Loucy (cell line): ENCODE measurements around the gene RND1.

Source experiments
- H2AFZ ChIP-seq: fragments of 200-600 bp; sonication (generic); 2 replicates; pipeline ENCODE4 v1.6.0; 2016; ENCODE audit warnings: antibody characterized with exemption, mild to moderate bottlenecking, low read length, moderate library complexity
- H3F3A ChIP-seq: fragments of 200-600 bp; 2 replicates; pipeline ENCODE4 v1.6.0; 2016; ENCODE audit warnings: antibody characterized with exemption, low read depth, mild to moderate bottlenecking
- H3K27me3 ChIP-seq: fragments of 200-600 bp; sonication (generic); 2 replicates; pipeline ENCODE4 v1.6.1; 2014; ENCODE audit warnings: low read length, mild to moderate bottlenecking; ENCODE audit not compliant: insufficient read depth, poor library complexity, severe bottlenecking
- H3K36me3 ChIP-seq: fragments of 200-600 bp; sonication (generic); 2 replicates; pipeline ENCODE4 v1.6.1; 2016; ENCODE audit warnings: low read length; ENCODE audit not compliant: insufficient read depth
- H3K4me1 ChIP-seq: fragments of 200-600 bp; sonication (generic); 2 replicates; pipeline ENCODE4 v1.5.1; 2014; ENCODE audit warnings: low read length, mild to moderate bottlenecking; ENCODE audit not compliant: insufficient read depth, poor library complexity, severe bottlenecking
- H3K4me2 ChIP-seq: fragments of 200-600 bp; sonication (generic); 2 replicates; pipeline ENCODE4 v1.6.0; 2014; ENCODE audit warnings: antibody characterized with exemption, low read length, low read depth, mild to moderate bottlenecking; ENCODE audit not compliant: poor library complexity, severe bottlenecking
- H3K4me3 ChIP-seq: fragments of 200-600 bp; sonication (generic); 2 replicates; pipeline ENCODE4 v1.5.1; 2014; ENCODE audit warnings: low read length, mild to moderate bottlenecking, mixed read lengths; ENCODE audit not compliant: poor library complexity, severe bottlenecking
- H3K79me2 ChIP-seq: fragments of 200-600 bp; sonication (generic); 2 replicates; pipeline ENCODE4 v1.6.1; 2014; ENCODE audit warnings: low read length; ENCODE audit not compliant: insufficient read depth
- H3K9ac ChIP-seq: fragments of 200-600 bp; sonication (generic); 2 replicates; pipeline ENCODE4 v1.6.0; 2014; ENCODE audit warnings: mild to moderate bottlenecking, low read depth, low read length, moderate library complexity; ENCODE audit not compliant: poor library complexity, severe bottlenecking
- H3K9me2 ChIP-seq: fragments of 200-600 bp; sonication (generic); replicated peaks from 2 replicates; pipeline ENCODE4 v1.6.1; 2016; ENCODE audit warnings: low read depth, low read length, mixed read lengths
- H3K9me3 ChIP-seq: fragments of 200-600 bp; sonication (generic); 2 replicates; pipeline ENCODE4 v1.6.1; 2014; ENCODE audit warnings: mild to moderate bottlenecking, antibody characterized with exemption, low read length, low read depth; ENCODE audit not compliant: insufficient read depth
- H4K20me1 ChIP-seq: fragments of 200-600 bp; sonication (generic); 2 replicates; pipeline ENCODE4 v1.6.0; 2014; ENCODE audit warnings: antibody characterized with exemption, low read length, mild to moderate bottlenecking; ENCODE audit not compliant: insufficient read depth, poor library complexity, severe bottlenecking
- CTCF ChIP-seq: fragments of 200-600 bp; sonication (generic); conservative IDR thresholded peaks from 2 replicates; pipeline ENCODE4 v1.5.1; 2014; ENCODE audit warnings: mild to moderate bottlenecking, antibody characterized with exemption, low read length
- EZH2phosphoT487 ChIP-seq: fragments of 200-600 bp; IDR thresholded peaks from 2 replicates; pipeline ENCODE4 v1.6.1; 2018; ENCODE audit warnings: antibody characterized with exemption, mild to moderate bottlenecking, moderate library complexity, borderline replicate concordance

The RND1 gene

GRCh38 chr12:48828293-48828692 is 37.4 kb downstream of the RND1 start:
- H4K20me1 ChIP-seq: no peaks in the 10 kb centered on the region

GRCh38 chr12:48827513-48828096 is 38.1 kb downstream of the RND1 start:
- no peaks in the 10 kb centered on the region for H3K9me3 ChIP-seq
- H4K20me1 ChIP-seq: no peaks in the 10 kb centered on the region
- H3K79me2 ChIP-seq: no peaks in the 10 kb centered on the region
- H3K36me3 ChIP-seq: peaks cover 50% of the 10 kb centered on the region; the same call in 1 of the 2 replicates
- no peak overlapping the region for H3K4me2 ChIP-seq
- H3K27me3 ChIP-seq: no peaks in the 10 kb centered on the region
- H3F3A ChIP-seq: no peaks in the 10 kb centered on the region
- H3K4me3 ChIP-seq: no peak overlapping the region
- H2AFZ ChIP-seq: no peak overlapping the region
- no peak for TF ChIP-seq CTCF
- H3K9me2 ChIP-seq: no peaks in the 10 kb centered on the region
- no peak overlapping the region for H3K9ac ChIP-seq
- no peaks in the 10 kb centered on the region for H3K4me1 ChIP-seq

More at GRCh38 chr12:48828293-48828692, 37.4 kb downstream of the RND1 start:
- Histone ChIP-seq H3K79me2 (no peaks in the 10 kb centered on the region), H3K9me2 (no peaks in the 10 kb centered on the region), H3K36me3 (peaks cover 57% of the 10 kb centered on the region; the same call in 1 of the 2 replicates), H3K4me1 (no peaks in the 10 kb centered on the region), H3F3A (no peaks in the 10 kb centered on the region), H3K4me3 (no peak overlapping the region), H3K9ac (no peak overlapping the region), H3K27me3 (no peaks in the 10 kb centered on the region), H2AFZ (no peak overlapping the region), H3K4me2 (no peak overlapping the region), H3K9me3 (no peaks in the 10 kb centered on the region)
- TF ChIP-seq CTCF (no peak), EZH2phosphoT487 (no peak)

GRCh38 chr12:48827026-48827425 is 38.6 kb downstream of the RND1 start:
- H3K79me2 ChIP-seq: no peaks in the 10 kb centered on the region
- H3K27me3 ChIP-seq: no peaks in the 10 kb centered on the region
- TF ChIP-seq EZH2phosphoT487: no peak
- TF ChIP-seq CTCF: no peak
- no peaks in the 10 kb centered on the region for H3K9me2 ChIP-seq
- peaks cover 44% of the 10 kb centered on the region; the same call in 1 of the 2 replicates for H3K36me3 ChIP-seq
- no peaks in the 10 kb centered on the region for H3F3A ChIP-seq
- H3K9ac ChIP-seq: no peak overlapping the region
- H3K4me1 ChIP-seq: no peaks in the 10 kb centered on the region
- no peak overlapping the region for H3K4me2 ChIP-seq
- H3K9me3 ChIP-seq: no peaks in the 10 kb centered on the region
- H2AFZ ChIP-seq: no peak overlapping the region
- H4K20me1 ChIP-seq: no peaks in the 10 kb centered on the region
- no peak overlapping the region for H3K4me3 ChIP-seq
